Vagina (tissue), 2 donors: ENCODE measurements around the gene SCAMP5.

ENCODE experiments used
- CTCF ChIP-seq, 3 experiments: fragments of 450-650 bp in 2 of 3; fragments of 200-600 bp in 1 of 3; sonication (generic) in 1 of 3; IDR thresholded peaks; one replicate each; pipeline ENCODE4 v1.5.1; 2017 to 2019; ENCODE audit warnings: antibody characterized with exemption in 3 of 3, mild to moderate bottlenecking in 2 of 3, moderate library complexity in 2 of 3
- POLR2A ChIP-seq, 2 donors: fragments of 450-650 bp; IDR thresholded peaks; one replicate each; pipeline ENCODE4 v1.6.1; 2017; ENCODE audit warnings: antibody characterized with exemption in 2 of 2, mild to moderate bottlenecking in 2 of 2, moderate library complexity in 2 of 2
- POLR2AphosphoS5 ChIP-seq, 2 donors: sonication (generic); formaldehyde crosslinking; IDR thresholded peaks; one replicate each; pipeline ENCODE4 v1.9.0; 2017; ENCODE audit warnings: antibody characterized with exemption in 2 of 2, mild to moderate bottlenecking in 2 of 2, low read depth in 1 of 2; ENCODE audit not compliant: insufficient read depth in 1 of 2

- TF ChIP-seq CTCF (IDR thresholded peaks at IDR 0.05), result no peak
- TF ChIP-seq POLR2AphosphoS5 (IDR thresholded peaks at IDR 0.05; ENCODE audit: insufficient read depth in 1 of 2, low read depth in 1 of 2), result no peak
- TF ChIP-seq POLR2A (IDR thresholded peaks at IDR 0.05), result no peak
Observed at GRCh38 chr15:75059607-75060006, 64.2 kb downstream of the SCAMP5 start.
